Stimulated activated CD4-positive, alpha-beta T cell treated with anti-CD3 and anti-CD28 coated beads, Interleukin-12 subunit alpha, Interleukin-12 subunit beta, amount 100 ng/mL, for 4 hours (primary cell): ENCODE data around the gene NOVA1.

Experiments used
- DNase-seq: peaks from one replicate; pipeline ENCODE4 v3.0.0-alpha.2; 2020

The NOVA1 gene

GRCh38 chr14:26429205-26429604, 168.6 kb downstream of the NOVA1 start:
- DNase-seq = no peak

- DNase-seq = no peak
Measured at GRCh38 chr14:26427097-26427496, 170.7 kb downstream of the NOVA1 start.

- no peak for DNase-seq
Measured at GRCh38 chr14:26424537-26424936, 173.3 kb downstream of the NOVA1 start.

GRCh38 chr14:26415618-26416123, 182.2 kb downstream of the NOVA1 start:
- DNase-seq = no peak

- no peak for DNase-seq
Measured at GRCh38 chr14:26414926-26415325, 182.9 kb downstream of the NOVA1 start.

- no peak for DNase-seq
Measured at GRCh38 chr14:26414103-26414502, 183.7 kb downstream of the NOVA1 start.

DNA sequence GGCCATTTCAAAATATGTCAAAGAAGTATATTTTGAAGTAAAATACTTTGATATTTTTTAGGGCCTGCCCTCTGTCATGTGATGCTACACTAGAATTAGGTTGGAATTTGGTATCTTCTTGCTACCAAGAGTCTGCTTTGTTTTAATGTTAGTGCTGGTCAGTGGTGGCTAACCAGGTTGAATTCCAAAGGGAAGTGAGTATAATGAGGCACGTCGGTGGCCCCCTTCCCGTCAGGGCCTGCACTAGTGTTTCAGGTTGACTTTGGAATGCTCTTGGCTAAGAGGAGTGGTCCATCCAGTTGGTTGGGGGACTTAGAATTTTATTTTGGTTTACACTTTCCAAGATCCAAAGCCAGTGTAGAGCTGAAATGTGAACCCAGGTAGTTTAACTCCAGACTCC, 185.4 kb downstream of the NOVA1 start:
- DNase-seq = no peak

DNA sequence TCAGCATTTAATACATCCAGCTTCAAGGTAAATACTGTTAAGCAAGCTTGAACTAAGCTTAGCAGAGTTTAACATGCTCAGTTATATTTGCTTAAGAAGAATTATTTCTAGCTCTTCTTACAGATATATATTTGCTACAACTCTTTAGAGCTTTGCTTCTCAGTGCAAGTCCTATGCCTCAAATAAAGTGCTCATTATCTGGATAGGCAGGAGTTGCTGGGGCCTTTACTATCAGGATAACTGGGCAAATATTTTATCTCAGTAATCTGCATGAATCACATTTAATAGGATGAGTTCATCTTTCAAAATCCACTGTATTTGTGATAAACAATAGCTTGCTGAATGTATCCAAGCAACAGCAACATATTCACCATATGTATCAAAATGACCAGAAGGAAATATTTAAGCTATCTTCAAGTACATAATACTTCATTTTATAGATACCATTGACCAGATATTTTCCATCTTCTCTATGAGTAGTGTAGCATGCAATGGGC, 187.6 kb downstream of the NOVA1 start:
- DNase-seq = no peak

- no peak for DNase-seq
Measured at GRCh38 chr14:26404927-26405326, 192.9 kb downstream of the NOVA1 start.

DNA sequence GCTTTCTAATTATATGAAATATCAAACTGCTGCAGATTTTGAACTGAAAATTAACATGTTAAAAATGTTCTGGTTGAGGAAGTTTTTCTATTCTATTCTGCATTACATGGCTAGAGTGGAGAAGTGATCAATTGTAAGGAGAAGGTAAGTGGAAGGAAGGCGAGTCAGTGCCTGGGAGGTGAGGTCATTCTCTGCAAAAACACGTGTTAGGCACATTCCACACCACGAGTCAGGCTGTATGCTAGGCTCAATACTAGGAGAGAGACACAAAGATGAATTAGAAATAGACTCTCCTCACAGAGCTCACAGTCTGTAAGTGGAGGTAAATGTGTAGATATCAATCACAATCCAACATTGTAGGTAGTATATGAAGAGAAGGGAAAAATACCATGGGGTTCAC, 194.1 kb downstream of the NOVA1 start:
- DNase-seq = no peak

DNA sequence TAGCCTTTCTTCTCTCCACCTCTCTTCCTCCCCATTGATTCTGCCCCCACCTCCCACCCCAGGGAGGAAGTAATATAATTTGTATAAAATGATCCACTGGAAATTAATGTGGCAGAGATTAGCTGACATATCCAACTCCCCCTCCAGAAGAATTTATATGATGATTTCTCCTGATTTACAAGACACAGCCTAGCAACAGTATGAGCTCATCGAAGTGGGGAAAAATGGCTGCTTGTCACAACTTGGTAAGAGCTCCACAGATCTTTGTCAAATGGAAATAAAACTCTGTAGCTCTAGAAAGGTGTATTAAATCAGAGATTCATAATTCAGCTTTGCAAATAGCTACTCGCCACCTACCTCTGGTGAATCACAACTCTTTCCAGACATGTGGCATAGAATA, 195.7 kb downstream of the NOVA1 start:
- DNase-seq = no peak

- DNase-seq = no peak
Measured at GRCh38 chr14:26401179-26401968, 196.5 kb downstream of the NOVA1 start.

DNA sequence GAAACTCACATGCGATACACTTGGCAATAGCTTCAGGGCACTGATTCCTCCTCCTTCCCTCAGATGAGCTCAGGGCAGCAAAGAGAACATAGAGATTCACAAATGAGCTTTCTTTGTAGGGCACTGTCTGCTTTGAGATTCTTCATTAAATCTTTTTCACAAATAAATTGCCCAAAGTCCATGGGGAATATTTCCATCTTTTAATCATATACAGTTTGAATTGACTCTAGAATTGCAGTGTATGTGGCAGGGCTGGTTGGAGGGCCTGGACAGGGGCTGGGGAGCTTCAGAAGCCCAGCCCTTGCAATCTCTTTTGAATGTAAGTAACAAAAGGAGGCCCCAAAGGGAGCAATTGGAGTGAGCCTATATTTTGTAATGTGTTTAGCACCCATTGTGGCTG, 197.5 kb downstream of the NOVA1 start:
- DNase-seq = no peak

DNA sequence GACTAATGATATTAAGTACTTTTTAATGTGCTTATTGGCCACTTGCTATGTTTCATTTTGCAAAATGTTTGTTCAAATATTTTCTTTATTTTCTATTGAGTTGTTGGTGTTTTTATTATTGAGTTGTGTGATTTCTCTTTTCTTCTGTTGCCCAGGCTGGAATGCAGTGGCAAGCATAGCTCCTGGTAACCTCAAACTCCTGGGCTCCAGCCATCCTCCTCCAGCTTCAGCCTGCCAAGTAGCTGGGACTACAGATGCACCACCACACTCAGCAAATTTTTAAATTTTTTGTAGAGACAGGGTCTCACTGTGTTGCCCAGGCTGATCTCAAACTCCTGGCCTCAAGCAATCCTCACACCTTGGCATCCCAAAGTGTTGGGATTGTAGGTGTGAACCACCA, 199.2 kb downstream of the NOVA1 start:
- no peak for DNase-seq
